ENCODE measurements around the gene KIRREL3. TPM values are rescaled to one million over a fixed set of nuclear protein-coding genes. Genes with fewer than 3 reads are reported as not detected.
"Not testable (repeated sequence)": the region's sequence is repeated elsewhere in the genome, so short reads cannot be mapped to it uniquely, and the experiment has no call there.

Gene KIRREL3
- polyA plus RNA-seq, 1 of the 3 experiments (the other 2 are of a cell fraction), result 3.7 TPM

GRCh38 chr11:126386729-126387071 is 613.9 kb downstream of the KIRREL3 start:
- H3K36me3 ChIP-seq (replicated peaks in 1 of 2; ENCODE audit: control insufficient read depth in 1 of 2, insufficient read depth in 2 of 2, low read length in 1 of 2); H3K27me3 ChIP-seq (ENCODE audit: insufficient read depth); POLR2A ChIA-PET; H3F3A ChIP-seq (replicated peaks; ENCODE audit: insufficient read depth); H4K20me1 ChIP-seq (ENCODE audit: insufficient read depth); H3K4me3 ChIP-seq (ENCODE audit: low read depth in 2 of 2, low read length in 1 of 2); H2AFZ ChIP-seq (ENCODE audit: low read depth); H3K9ac ChIP-seq; DNase-seq; H3K9me2 ChIP-seq; H3K4me2 ChIP-seq; H3K9me3 ChIP-seq: not testable (repeated sequence)
- TF ChIP-seq RAD21 (IDR thresholded peaks at IDR 0.05; ENCODE audit: low read length), result 0 out of 2 replicates have a peak, but pooled peaks have one; percentile 1
- CTCF ChIA-PET, result interaction anchor here (1.2 kb wide), 1 partner anchor 76 kb away, joined by 4 read pairs; no protein-coding TSS in a partner anchor
- H3K27ac ChIP-seq (ENCODE audit: low read depth in 2 of 2, low read length in 1 of 2), result peak overlapping the region in 1 of 2 experiments; percentile 1; a peak in 1 of 4 replicates
- H3K79me2 ChIP-seq (ENCODE audit: insufficient read depth), result peaks cover 19% of the 10 kb centered on the region; the same call in 1 of the 2 replicates
- peaks cover 0 to 31% of the 10 kb centered on the region in 2 experiments; a peak in 1 of 4 replicates for H3K4me1 ChIP-seq (ENCODE audit: control insufficient read depth in 1 of 2, insufficient read depth in 2 of 2, low read depth in 1 of 2, low read length in 1 of 2)
- 62% methylated on average over 4 of the region's 5 CpGs for WGBS (ENCODE audit: low lambda C conversion rate)

GRCh38 chr11:126385991-126386728 is 614.4 kb downstream of the KIRREL3 start:
- H3K9me2 ChIP-seq, result no peaks in the 10 kb centered on the region
- no peaks in the 10 kb centered on the region for H4K20me1 ChIP-seq (ENCODE audit: insufficient read depth)
- H3K27ac ChIP-seq (ENCODE audit: low read depth in 2 of 2, low read length in 1 of 2), result no peak overlapping the region; a peak in 1 of 4 replicates
- no peaks in the 10 kb centered on the region for H3K9me3 ChIP-seq
- no peaks in the 10 kb centered on the region for H3K27me3 ChIP-seq (ENCODE audit: insufficient read depth)
- no peaks in the 10 kb centered on the region for H3F3A ChIP-seq (replicated peaks; ENCODE audit: insufficient read depth)
- peaks cover 0 to 26% of the 10 kb centered on the region in 2 experiments; a peak in 1 of 4 replicates for H3K4me1 ChIP-seq (ENCODE audit: control insufficient read depth in 1 of 2, insufficient read depth in 2 of 2, low read depth in 1 of 2, low read length in 1 of 2)
- peaks cover 18% of the 10 kb centered on the region; the same call in 1 of the 2 replicates for H3K79me2 ChIP-seq (ENCODE audit: insufficient read depth)
- no peak overlapping the region for H3K9ac ChIP-seq
- H2AFZ ChIP-seq (ENCODE audit: low read depth), result no peak overlapping the region
- H3K4me2 ChIP-seq, result no peak overlapping the region
- no peak for DNase-seq
- ChIA-PET POLR2A (no interaction called here), CTCF (interaction anchor here (1.2 kb wide), 1 partner anchor 75 kb away, joined by 4 read pairs; no protein-coding TSS in a partner anchor)
- WGBS (ENCODE audit: low lambda C conversion rate), result 89% methylated on average over 6 of the region's 8 CpGs
- TF ChIP-seq CTCF (IDR thresholded peaks at IDR 0.05) (no peak), ZBTB33 (IDR thresholded peaks at IDR 0.05; ENCODE audit: borderline replicate concordance, low read depth) (no peak), FOXJ3 (CRISPR knock-in tag; IDR thresholded peaks at IDR 0.05) (no peak), ELF1 (IDR thresholded peaks at IDR 0.05) (no peak), FOSL2 (IDR thresholded peaks at IDR 0.05; ENCODE audit: borderline replicate concordance, low read depth) (no peak), GATA2 (CRISPR knock-in tag; IDR thresholded peaks at IDR 0.05) (no peak), TCF12 (IDR thresholded peaks at IDR 0.05) (no peak), IRF3 (IDR thresholded peaks at IDR 0.05; ENCODE audit: low read depth, low read length) (no peak), FOXM1 (IDR thresholded peaks at IDR 0.05; ENCODE audit: low read depth) (no peak)
- H3K36me3 ChIP-seq (replicated peaks in 1 of 2; ENCODE audit: control insufficient read depth in 1 of 2, insufficient read depth in 2 of 2, low read length in 1 of 2), result no peaks in the 10 kb centered on the region
- no peak overlapping the region for H3K4me3 ChIP-seq (ENCODE audit: low read depth in 2 of 2, low read length in 1 of 2)

All from SK-N-SH (cell line).